ENCODE results near the gene ERF. TPM values are rescaled to one million over a fixed set of nuclear protein-coding genes. Genes with fewer than 3 reads are reported as not detected.
"Not testable (repeated sequence)": the region's sequence is repeated elsewhere in the genome, so short reads cannot be mapped to it uniquely, and the experiment has no call there.

The ERF gene
- polyA plus RNA-seq, 1 of the 3 experiments (the other 2 are of a cell fraction) = 89.6 TPM

GRCh38 chr19:42267644-42268141 lies 12.8 kb upstream of the ERF start:
- H3K36me3 ChIP-seq (replicated peaks in 1 of 2; ENCODE audit: control insufficient read depth in 1 of 2, insufficient read depth in 2 of 2, low read length in 1 of 2) = peaks cover 0 to 10% of the 10 kb centered on the region in 2 experiments
- no peaks in the 10 kb centered on the region for H3K9me2 ChIP-seq
- ChIA-PET CTCF (interaction anchor here (0.9 kb wide), 1 partner anchor 12 kb away, joined by 3 read pairs; no protein-coding TSS in a partner anchor), POLR2A (no interaction called here)
- peak overlapping the region; percentile 84 for H3K4me2 ChIP-seq
- peaks cover 34% of the 10 kb centered on the region for H3K79me2 ChIP-seq (ENCODE audit: insufficient read depth)
- peak overlapping the region; percentile 74 to 88 for H3K4me3 ChIP-seq (ENCODE audit: low read depth in 2 of 2, low read length in 1 of 2)
- H3K27me3 ChIP-seq (ENCODE audit: insufficient read depth) = no peaks in the 10 kb centered on the region
- H3F3A ChIP-seq (replicated peaks; ENCODE audit: insufficient read depth) = peaks cover 8% of the 10 kb centered on the region
- no peak for DNase-seq
- H3K9ac ChIP-seq = peak overlapping the region; percentile 99
- WGBS (ENCODE audit: low lambda C conversion rate) = 24% methylated on average over 13 of the region's 13 CpGs
- peak overlapping the region; percentile 92 to 98; a peak in 3 of 4 replicates for H3K27ac ChIP-seq (ENCODE audit: low read depth in 2 of 2, low read length in 1 of 2)
- H4K20me1 ChIP-seq (ENCODE audit: insufficient read depth) = no peaks in the 10 kb centered on the region
- TF ChIP-seq NRF1 (IDR thresholded peaks at IDR 0.05; ENCODE audit: low read depth, low read length) (no peak), GABPA (IDR thresholded peaks at IDR 0.05; ENCODE audit: low read depth) (no peak), GATA2 (CRISPR knock-in tag; IDR thresholded peaks at IDR 0.05) (no peak), POLR2AphosphoS5 (IDR thresholded peaks at IDR 0.05; ENCODE audit: low read depth, low read length) (no peak), FOXJ3 (CRISPR knock-in tag; IDR thresholded peaks at IDR 0.05) (no peak), TEAD4 (IDR thresholded peaks at IDR 0.05; ENCODE audit: borderline replicate concordance, insufficient read depth) (no peak), IRF3 (IDR thresholded peaks at IDR 0.05; ENCODE audit: low read depth, low read length) (no peak), SIN3A (IDR thresholded peaks at IDR 0.05; ENCODE audit: borderline replicate concordance, low read depth, low read length) (no peak), CTCF (IDR thresholded peaks at IDR 0.05) (no peak), CHD2 (IDR thresholded peaks at IDR 0.05; ENCODE audit: low read length, partially characterized antibody) (no peak), NFIC (IDR thresholded peaks at IDR 0.05; ENCODE audit: borderline replicate concordance) (no peak), EZH2phosphoT487 (IDR thresholded peaks at IDR 0.05; ENCODE audit: borderline replicate concordance, low read depth) (no peak)
- peaks cover 13 to 29% of the 10 kb centered on the region in 2 experiments; a peak in 3 of 4 replicates for H3K4me1 ChIP-seq (ENCODE audit: control insufficient read depth in 1 of 2, insufficient read depth in 2 of 2, low read depth in 1 of 2, low read length in 1 of 2)
- H3K9me3 ChIP-seq = no peaks in the 10 kb centered on the region
- peak overlapping the region; percentile 66 for H2AFZ ChIP-seq (ENCODE audit: low read depth)

- DNase-seq; H3K27me3 ChIP-seq (ENCODE audit: insufficient read depth); H4K20me1 ChIP-seq (ENCODE audit: insufficient read depth); H3K9me2 ChIP-seq; H3K36me3 ChIP-seq (replicated peaks in 1 of 2; ENCODE audit: control insufficient read depth in 1 of 2, insufficient read depth in 2 of 2, low read length in 1 of 2); H3K9ac ChIP-seq; H3F3A ChIP-seq (replicated peaks; ENCODE audit: insufficient read depth); H3K4me3 ChIP-seq (ENCODE audit: low read depth in 2 of 2, low read length in 1 of 2); H3K9me3 ChIP-seq; POLR2A ChIA-PET: not testable (repeated sequence)
- Histone ChIP-seq H2AFZ (ENCODE audit: low read depth) (0 out of 2 replicates have a peak overlapping the region, but pooled peaks have one; percentile 66), H3K27ac (ENCODE audit: low read depth in 2 of 2, low read length in 1 of 2) (peak overlapping the region in 1 of 2 experiments; percentile 92; a peak in 3 of 4 replicates), H3K4me1 (ENCODE audit: control insufficient read depth in 1 of 2, insufficient read depth in 2 of 2, low read depth in 1 of 2, low read length in 1 of 2) (peaks cover 13 to 29% of the 10 kb centered on the region in 2 experiments; a peak in 3 of 4 replicates), H3K79me2 (ENCODE audit: insufficient read depth) (peaks cover 27% of the 10 kb centered on the region), H3K4me2 (peak overlapping the region; percentile 84)
- CTCF ChIA-PET = interaction anchor here (0.9 kb wide), 1 partner anchor 12 kb away, joined by 3 read pairs; no protein-coding TSS in a partner anchor
- 96% methylated on average over 25 of the region's 25 CpGs for WGBS (ENCODE audit: low lambda C conversion rate)
Measured at GRCh38 chr19:42266928-42267603, 12.1 kb upstream of the ERF start.

- POLR2A ChIA-PET; H4K20me1 ChIP-seq (ENCODE audit: insufficient read depth): not testable (repeated sequence)
- 91% methylated on average over 4 of the region's 4 CpGs for WGBS (ENCODE audit: low lambda C conversion rate)
Measured at GRCh38 chr19:42266105-42266504, 11.2 kb upstream of the ERF start.

More at GRCh38 chr19:42266105-42266504, 11.2 kb upstream of the ERF start:
- H3K27me3 ChIP-seq (ENCODE audit: insufficient read depth); H3K9me3 ChIP-seq; H3K9ac ChIP-seq; H3K4me3 ChIP-seq (ENCODE audit: low read depth in 2 of 2, low read length in 1 of 2); DNase-seq; H3K4me2 ChIP-seq; H3K36me3 ChIP-seq (replicated peaks in 1 of 2; ENCODE audit: control insufficient read depth in 1 of 2, insufficient read depth in 2 of 2, low read length in 1 of 2); H3F3A ChIP-seq (replicated peaks; ENCODE audit: insufficient read depth); H3K27ac ChIP-seq (ENCODE audit: low read depth in 2 of 2, low read length in 1 of 2); H3K9me2 ChIP-seq; H2AFZ ChIP-seq (ENCODE audit: low read depth); CTCF ChIA-PET: not testable (repeated sequence)
- H3K4me1 ChIP-seq (ENCODE audit: control insufficient read depth in 1 of 2, insufficient read depth in 2 of 2, low read depth in 1 of 2, low read length in 1 of 2) = peaks cover 8 to 22% of the 10 kb centered on the region in 2 experiments; a peak in 3 of 4 replicates
- peaks cover 18% of the 10 kb centered on the region for H3K79me2 ChIP-seq (ENCODE audit: insufficient read depth)

Data from SK-N-SH (cell line).